Measurements from ENCODE around the gene ST8SIA1.

- no peak for TF ChIP-seq CTCF (IDR thresholded peaks at IDR 0.05)
- TF ChIP-seq REST (IDR thresholded peaks at IDR 0.05; ENCODE audit: low read depth, low read length): no peak
Observed at GRCh38 chr12:22289250-22289649, 45.3 kb downstream of the ST8SIA1 start.
